PC-9 (cell line): ENCODE data around the gene TEN1. TPM values are rescaled to one million over a fixed set of nuclear protein-coding genes. Genes with fewer than 3 reads are reported as not detected.

ENCODE experiments used
- BruUV-seq: library from RNA; stranded (reverse); fragments of 400-500 nt; replicated peaks from 2 replicates; lab custom pipeline; 2021; lab: Mats Ljungman, UMichigan
- CTCF ChIA-PET: fragments of 300-600 bp; sonication (Branson Sonifier 250); formaldehyde crosslinking; loops from one replicate; lab custom pipeline; 2022; ENCODE audit warnings: antibody characterized with exemption; lab: Charles Lee
- POLR2A ChIA-PET: fragments of 300-600 bp; sonication (Branson Sonifier 250); formaldehyde crosslinking; loops from one replicate; lab custom pipeline; 2022; ENCODE audit warnings: antibody characterized with exemption; ENCODE audit not compliant: unreplicated experiment; lab: Charles Lee
- DNase-seq, 2 experiments: peaks; one replicate each; pipeline versions ENCODE4 v3.0.0 to v3.0.0-alpha.2; 2015 to 2022; ENCODE audit warnings: mixed read lengths in 1 of 2
- H2AFZ ChIP-seq: fragments of 200-600 bp; sonication (generic); 2 replicates; pipeline ENCODE4 v1.8.1; 2017; ENCODE audit warnings: antibody characterized with exemption
- H3F3A ChIP-seq: fragments of 200-600 bp; sonication (generic); 2 replicates; pipeline ENCODE4 v1.8.1; 2017; ENCODE audit warnings: antibody characterized with exemption, mild to moderate bottlenecking, low read depth; ENCODE audit not compliant: insufficient read depth
- H3K27ac ChIP-seq: fragments of 200-600 bp; sonication (generic); 2 replicates; pipeline ENCODE4 v1.6.1; 2016; ENCODE audit warnings: mixed run types
- H3K27me3 ChIP-seq: fragments of 200-600 bp; sonication (generic); 2 replicates; pipeline ENCODE4 v1.6.1; 2016; ENCODE audit warnings: low read depth, mixed run types; ENCODE audit not compliant: insufficient read depth
- H3K36me3 ChIP-seq: fragments of 200-600 bp; sonication (generic); 2 replicates; pipeline ENCODE4 v1.6.1; 2016; ENCODE audit warnings: low read depth, mixed run types
- H3K4me1 ChIP-seq: fragments of 200-600 bp; sonication (generic); replicated peaks from 2 replicates; pipeline ENCODE4 v1.6.1; 2016; ENCODE audit warnings: mixed run types; ENCODE audit not compliant: insufficient read depth
- H3K4me2 ChIP-seq: fragments of 200-600 bp; sonication (generic); 2 replicates; pipeline ENCODE4 v1.6.1; 2017; ENCODE audit warnings: mixed run types
- H3K4me3 ChIP-seq: fragments of 200-600 bp; sonication (generic); 2 replicates; pipeline ENCODE4 v1.6.1; 2016; ENCODE audit warnings: mixed run types
- H3K79me2 ChIP-seq: fragments of 200-600 bp; sonication (generic); 2 replicates; pipeline ENCODE4 v1.6.1; 2017; ENCODE audit warnings: low read depth, mixed run types
- H3K9me2 ChIP-seq: fragments of 200-600 bp; sonication (generic); 2 replicates; pipeline ENCODE4 v1.8.1; 2017; ENCODE audit warnings: mild to moderate bottlenecking; ENCODE audit not compliant: insufficient read depth
- H3K9me3 ChIP-seq: fragments of 200-600 bp; sonication (generic); 2 replicates; pipeline ENCODE4 v1.8.1; 2016; ENCODE audit warnings: low read depth; ENCODE audit not compliant: insufficient read depth
- H4K20me1 ChIP-seq: fragments of 200-600 bp; sonication (generic); 2 replicates; pipeline ENCODE4 v1.8.1; 2017; ENCODE audit not compliant: insufficient read depth
- CTCF ChIP-seq: fragments of 200-600 bp; sonication (generic); conservative IDR thresholded peaks from 2 replicates; pipeline ENCODE4 v1.6.1; 2017; ENCODE audit warnings: mixed run types, antibody characterized with exemption, mild to moderate bottlenecking, moderate library complexity
- EZH2 ChIP-seq: fragments of 200-600 bp; sonication (generic); IDR thresholded peaks from 2 replicates; pipeline ENCODE4 v1.8.0; 2017; ENCODE audit warnings: antibody characterized with exemption, low read depth
- intact Hi-C: fragments of 100-400 bp; cut with micrococcal nuclease; formaldehyde crosslinking; loops from one replicate; pipeline ENCODE4 v1.10.0; 2022; ENCODE audit not compliant: unreplicated experiment
- total RNA-seq: library from RNA; stranded (reverse); gene quantifications from 2 replicates; pipeline ENCODE4 v1.2.3, GENCODE V29; 2021

TEN1 gene
- total RNA-seq, 1 experiment from 2014 or later = 22.7 TPM

DNA sequence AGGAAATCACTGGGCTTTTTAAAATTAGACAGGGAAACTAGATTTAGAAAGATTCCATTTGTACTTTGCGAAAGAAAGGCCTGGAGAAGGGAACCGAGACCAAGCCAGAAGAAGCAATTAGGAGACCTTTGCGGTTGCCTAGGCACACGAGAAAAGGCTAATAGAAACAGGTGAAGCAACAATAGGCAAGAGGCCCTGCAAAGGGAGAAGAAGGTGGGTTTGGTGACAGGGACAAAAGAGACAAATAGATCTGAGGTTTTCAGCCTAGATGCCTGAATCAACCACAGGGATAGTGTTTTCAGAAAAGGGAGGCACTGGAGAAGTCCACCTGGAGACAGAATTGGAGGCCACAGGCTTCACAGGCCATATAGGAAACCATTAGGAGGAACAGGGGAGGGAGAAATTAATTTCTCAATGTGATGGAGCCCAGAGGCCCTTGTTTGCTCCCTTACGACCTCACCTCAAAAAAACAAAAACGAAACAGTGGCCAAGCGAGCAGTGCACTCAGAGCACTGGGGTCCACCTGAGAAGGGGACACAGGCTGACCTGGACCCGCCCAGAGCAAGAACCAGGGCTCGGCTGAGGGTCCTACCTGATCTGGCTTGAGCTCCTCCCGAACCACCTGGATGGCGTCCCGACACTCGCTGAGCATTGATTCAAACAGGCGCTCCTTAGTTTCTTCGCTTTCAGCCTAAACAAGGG lies 70.9 kb downstream of the TEN1 start:
- Histone ChIP-seq H3K9me3 (peaks cover 4% of the 10 kb centered on the region; the same call in 1 of the 2 replicates), H3K27ac (peak overlapping the region; percentile 91), H3K4me1 (peaks cover 55% of the 10 kb centered on the region), H3K79me2 (peaks cover 27% of the 10 kb centered on the region), H3K9me2 (no peaks in the 10 kb centered on the region), H3F3A (peaks cover 51% of the 10 kb centered on the region), H3K27me3 (no peaks in the 10 kb centered on the region), H2AFZ (no peak overlapping the region), H4K20me1 (no peaks in the 10 kb centered on the region), H3K4me2 (peak overlapping the region; percentile 67; the same call in 1 of the 2 replicates), H3K4me3 (no peak overlapping the region), H3K36me3 (peaks cover 20% of the 10 kb centered on the region)
- TF ChIP-seq EZH2 (no peak), CTCF (no peak)
- POLR2A ChIA-PET = no interaction called here
- no peak for DNase-seq
- CTCF ChIA-PET = interaction anchor here (0.5 kb wide), 1 partner anchor 233 kb away, joined by 4 read pairs; no protein-coding TSS in a partner anchor
- intact Hi-C loops = no loop called here
- no TSS peak for BruUV-seq

Other genes starting within 250 kb of the TEN1 start
- gene GALK1, start 214.0 kb upstream of the TEN1 start, total RNA-seq = 12.7 and 12.8 TPM in 2 replicates
- 25.3 and 27.8 TPM in 2 replicates for gene UNK, start 194.4 kb upstream of the TEN1 start, total RNA-seq
- gene UNC13D, start 134.8 kb upstream of the TEN1 start, total RNA-seq = 94.4 and 108 TPM in 2 replicates
- gene WBP2, start 123.9 kb upstream of the TEN1 start, total RNA-seq = 114 and 159 TPM in 2 replicates
- 46.1 and 48.3 TPM in 2 replicates for gene TRIM47, start 100.7 kb upstream of the TEN1 start, total RNA-seq
- gene TRIM65, start 82.3 kb upstream of the TEN1 start, total RNA-seq = 21.1 and 27.1 TPM in 2 replicates
- 127 and 136 TPM in 2 replicates for gene MRPL38, start 74.4 kb upstream of the TEN1 start, total RNA-seq
- 22.5 and 28.7 TPM in 2 replicates for gene FBF1, start 38.2 kb upstream of the TEN1 start, total RNA-seq
- gene ACOX1, start 74 bp upstream of the TEN1 start, total RNA-seq = 35.5 and 37.1 TPM in 2 replicates
- 10.3 and 12.3 TPM in 2 replicates for gene CDK3, start 21.6 kb downstream of the TEN1 start, total RNA-seq
- 60.8 and 77.8 TPM in 2 replicates for gene EVPL, start 48.1 kb downstream of the TEN1 start, total RNA-seq
- gene SRP68, start 93.3 kb downstream of the TEN1 start, total RNA-seq = 69.7 and 91.7 TPM in 2 replicates
- gene GALR2, start 95.5 kb downstream of the TEN1 start, total RNA-seq = 2.8 and 3.0 TPM in 2 replicates
- gene ZACN, start 99.9 kb downstream of the TEN1 start, total RNA-seq = not detected in 2 replicates
- gene EXOC7, start 124.5 kb downstream of the TEN1 start, total RNA-seq = 118 and 131 TPM in 2 replicates
- 12.5 and 23.7 TPM in 2 replicates for gene FOXJ1, start 162.0 kb downstream of the TEN1 start, total RNA-seq